Stimulated activated CD4-positive, alpha-beta T cell treated with anti-CD3 and anti-CD28 coated beads, Interleukin-4, amount 100 ng/mL, for 1 hour (primary cell): ENCODE measurements around the gene CTSO.
"Not testable (repeated sequence)": the region's sequence is repeated elsewhere in the genome, so short reads cannot be mapped to it uniquely, and the experiment has no call there.

Source experiments
- DNase-seq: peaks from one replicate; pipeline ENCODE4 v3.0.0-alpha.2; 2020

The CTSO gene

DNA sequence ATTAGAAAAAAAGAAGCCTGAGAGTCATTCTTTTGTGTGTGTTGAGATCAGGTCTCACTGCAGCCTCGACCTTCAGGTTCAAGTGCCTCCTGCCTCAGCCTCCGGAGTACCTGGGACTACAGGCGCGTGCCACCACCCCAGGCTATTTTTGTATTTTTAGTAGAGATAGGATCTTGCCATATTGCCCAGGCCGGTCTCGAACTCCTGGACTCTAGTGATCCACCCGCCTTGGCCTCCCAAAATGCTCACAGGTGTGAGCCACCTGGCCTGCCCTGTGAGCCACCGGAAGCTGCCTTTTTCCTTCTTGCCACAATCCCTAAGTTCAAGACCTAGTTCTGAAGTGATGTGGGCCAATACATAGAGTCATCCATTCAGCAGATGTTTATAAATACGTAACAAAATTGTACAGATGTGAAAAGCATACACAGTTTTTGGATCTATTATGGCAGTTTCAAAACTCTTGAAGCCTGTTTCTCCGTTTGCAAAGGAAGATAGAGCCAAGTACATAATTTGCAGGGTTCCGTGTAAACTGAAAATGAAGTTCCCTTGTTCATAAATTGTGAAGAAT is 536 bp upstream of the CTSO start:
- DNase-seq: no peak

DNA sequence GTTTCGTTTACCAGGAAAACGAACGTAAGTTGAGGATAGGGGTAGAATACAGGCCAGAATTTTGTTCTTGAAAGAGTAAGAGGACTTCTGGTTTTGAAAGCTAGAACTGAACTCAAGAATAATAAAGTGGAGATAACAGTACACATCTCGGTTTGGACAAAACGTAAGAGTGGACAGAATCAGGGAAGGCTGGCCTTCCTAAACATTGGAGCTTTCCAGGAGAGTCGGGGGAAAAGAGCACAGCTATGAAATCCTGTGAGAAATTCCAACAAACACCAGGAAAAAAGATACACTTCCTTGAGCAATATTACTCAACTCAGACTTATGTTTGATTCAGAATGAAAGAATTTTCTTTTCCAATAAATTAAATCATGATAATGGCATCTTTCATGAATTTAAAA is 1.2 kb downstream of the CTSO start:
- no peak for DNase-seq

DNA sequence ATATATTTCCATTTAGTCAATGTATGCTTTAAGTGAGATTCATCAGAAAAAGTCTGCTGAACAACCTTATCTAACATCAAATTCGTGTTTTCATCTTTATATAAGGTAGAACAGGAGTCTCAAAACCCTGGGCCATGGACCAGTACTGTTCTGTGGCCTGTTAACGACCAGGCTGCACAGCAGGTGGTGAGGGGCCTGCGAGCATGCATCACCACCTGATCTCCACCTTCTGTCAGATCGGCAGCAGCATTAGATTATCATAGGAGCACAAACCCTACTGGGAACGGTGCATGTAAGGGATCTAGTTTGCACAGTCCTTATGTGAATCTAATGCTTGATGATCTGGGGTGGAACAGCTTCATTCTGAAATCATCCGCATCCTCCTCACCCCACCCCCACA is 3.2 kb downstream of the CTSO start:
- no peak for DNase-seq

DNA sequence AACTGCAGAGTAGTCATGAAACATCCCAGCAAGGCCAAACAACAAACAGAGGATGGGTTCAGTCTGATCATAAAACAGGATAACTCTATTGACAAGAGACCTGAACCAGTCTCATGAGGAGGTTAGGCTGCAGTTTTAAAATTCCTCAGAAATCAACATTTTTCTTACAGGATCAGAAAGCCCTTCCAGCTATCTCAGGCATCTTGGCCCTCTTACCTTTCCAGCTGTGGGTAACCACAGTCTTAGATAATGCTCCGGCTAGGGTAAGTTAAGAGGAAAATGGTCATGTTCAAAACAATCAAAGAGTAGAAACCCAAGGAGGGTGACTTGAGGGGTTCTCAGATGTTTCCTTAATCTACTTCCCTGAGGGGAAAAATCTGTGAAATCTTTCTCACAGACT is 5.1 kb downstream of the CTSO start:
- no peak for DNase-seq

DNA sequence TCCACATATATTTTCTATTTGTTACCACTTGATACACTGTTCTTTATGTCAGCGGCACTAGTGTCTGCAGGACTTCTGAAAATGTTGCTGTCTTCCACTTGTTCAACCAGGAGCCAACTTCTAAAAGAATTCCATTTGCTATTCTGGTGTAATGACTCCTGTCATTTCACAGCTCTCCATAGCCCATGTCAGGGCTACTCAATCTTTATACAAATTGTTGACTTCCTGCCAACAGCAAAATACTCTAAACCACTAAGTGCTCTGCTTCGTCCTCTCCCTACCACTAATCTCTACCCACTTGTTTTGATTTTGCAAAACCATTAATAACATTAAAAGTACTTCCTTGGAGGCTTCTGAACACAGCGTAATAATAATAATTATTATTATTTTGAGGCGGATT is 7.2 kb downstream of the CTSO start:
- no peak for DNase-seq

DNA sequence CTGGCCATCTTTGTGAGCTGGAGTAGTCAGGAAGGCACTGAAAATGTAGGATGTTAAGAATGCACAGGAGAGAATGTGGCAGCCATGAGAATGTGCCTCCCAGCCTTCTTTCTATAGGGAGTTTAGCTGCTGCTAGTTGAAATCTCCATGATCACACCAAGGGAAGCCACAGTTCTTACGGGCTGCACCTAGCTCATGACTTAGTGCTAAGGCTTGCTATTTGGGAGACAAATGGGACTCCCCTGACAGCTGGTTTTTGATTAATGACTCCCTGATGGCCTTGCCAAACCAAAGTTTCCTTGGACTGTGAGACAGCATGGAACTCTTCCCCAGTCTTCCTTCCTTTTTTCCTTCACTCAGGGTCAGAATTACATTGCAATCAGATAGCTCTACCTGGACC is 9.2 kb downstream of the CTSO start:
- DNase-seq: no peak

DNA sequence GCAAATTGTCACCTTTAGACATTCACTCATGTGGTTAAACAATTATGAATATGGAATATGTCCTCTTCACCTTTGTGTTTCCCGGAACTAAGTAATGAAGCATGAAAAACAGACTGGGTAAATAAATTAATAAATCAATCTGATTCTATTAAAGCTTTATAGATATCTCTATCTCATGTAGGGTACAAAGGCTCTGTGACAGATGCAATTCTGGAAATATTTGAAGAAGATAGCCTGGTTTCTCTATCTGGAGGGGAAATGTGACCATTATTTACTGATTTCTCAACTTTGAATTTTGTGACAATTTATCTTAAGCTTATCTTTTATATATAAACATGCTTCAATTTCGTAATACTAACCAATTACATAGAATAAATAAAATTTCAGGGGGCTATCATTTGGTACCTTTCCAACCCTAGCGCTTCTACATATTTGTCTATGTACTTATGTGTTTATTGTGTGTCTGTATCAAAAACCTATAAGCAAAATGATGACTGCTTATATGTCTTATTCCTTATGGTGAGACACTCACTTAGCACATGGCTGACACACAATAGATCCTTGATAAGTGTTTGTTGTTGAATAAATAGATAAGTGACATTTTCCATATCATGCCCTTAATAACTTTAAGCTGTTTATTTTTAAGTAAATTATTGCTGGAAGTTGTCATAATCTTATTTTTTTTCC is 9.9 kb downstream of the CTSO start:
- DNase-seq: no peak

DNA sequence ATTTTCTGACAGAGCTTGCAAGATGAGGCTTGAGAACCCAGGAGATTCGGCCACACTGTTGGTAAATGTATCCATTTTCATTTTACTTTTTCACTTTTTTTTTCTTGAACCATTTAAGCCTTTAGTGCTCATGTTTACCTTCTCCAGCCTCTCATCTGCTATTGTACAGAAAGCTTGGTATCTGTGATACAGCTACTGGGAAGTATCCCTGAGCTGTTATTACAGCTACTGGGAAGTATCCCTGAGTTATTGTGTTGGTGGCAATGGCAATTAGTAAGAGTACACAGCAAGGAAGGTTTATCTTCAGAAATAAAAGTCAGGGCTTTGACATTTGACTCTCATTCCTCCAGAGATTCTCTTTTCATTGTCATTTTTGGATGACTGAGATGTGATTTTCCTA is 11.8 kb downstream of the CTSO start:
- DNase-seq: no peak

DNA sequence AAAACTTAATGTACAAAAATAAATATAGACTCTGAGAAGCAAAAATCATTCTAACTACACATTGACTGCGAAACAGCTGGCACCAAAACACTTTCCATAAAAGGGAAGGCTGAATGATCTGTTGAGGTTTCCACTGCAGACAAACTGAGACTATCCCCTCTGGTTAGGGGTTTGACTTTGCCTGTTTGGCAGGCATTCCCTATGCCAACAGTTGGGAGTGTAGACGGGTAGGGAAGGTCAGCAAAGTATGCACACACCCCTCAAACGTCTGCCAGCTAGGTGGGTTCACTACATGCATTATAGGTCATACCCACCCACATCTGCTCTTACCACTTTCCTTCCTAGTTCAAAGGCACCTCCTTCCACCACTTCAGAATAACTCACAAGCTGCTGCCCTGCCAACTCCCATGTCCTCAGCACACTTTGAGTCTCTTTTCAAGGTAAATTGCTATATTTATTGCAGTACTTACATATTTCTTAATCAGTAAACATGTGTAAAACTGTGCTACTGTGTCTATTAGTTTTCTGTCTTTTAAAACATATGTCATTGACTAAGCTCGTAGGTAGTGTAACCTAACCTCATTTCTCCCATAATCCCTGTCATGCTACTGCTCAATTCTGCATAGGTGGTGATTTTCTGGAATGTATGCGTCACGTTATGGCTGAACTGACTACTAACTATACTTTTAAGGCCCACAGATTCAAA is 12.4 kb downstream of the CTSO start:
- DNase-seq: no peak

DNA sequence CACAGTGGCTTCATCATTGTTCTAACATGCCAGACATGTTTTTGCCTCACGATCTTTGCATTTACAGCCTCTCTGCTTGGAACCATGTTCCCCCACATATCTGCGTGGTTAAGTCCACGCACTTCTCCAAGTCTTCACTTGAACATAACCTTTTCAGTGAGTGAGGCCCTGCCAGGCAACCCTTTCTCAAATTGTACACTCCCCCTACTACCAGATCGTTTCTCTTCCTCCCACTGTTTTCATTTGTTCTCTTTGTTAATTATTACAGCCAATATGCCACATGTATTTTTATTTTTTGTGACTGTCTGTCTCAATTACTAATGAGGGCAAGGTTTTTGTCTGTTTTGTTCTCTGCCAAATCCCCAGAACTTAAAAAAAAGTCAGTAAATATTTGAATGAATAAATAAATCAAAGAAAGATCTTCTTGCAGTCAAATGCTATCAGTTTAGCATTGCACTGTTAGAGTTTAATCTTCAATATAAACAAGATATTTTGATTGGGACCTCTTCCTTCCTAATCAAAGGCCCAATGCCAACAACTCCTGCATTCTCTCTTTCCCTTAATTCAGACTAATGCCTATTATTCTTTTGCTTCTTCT is 18.2 kb downstream of the CTSO start:
- DNase-seq: no peak

DNA sequence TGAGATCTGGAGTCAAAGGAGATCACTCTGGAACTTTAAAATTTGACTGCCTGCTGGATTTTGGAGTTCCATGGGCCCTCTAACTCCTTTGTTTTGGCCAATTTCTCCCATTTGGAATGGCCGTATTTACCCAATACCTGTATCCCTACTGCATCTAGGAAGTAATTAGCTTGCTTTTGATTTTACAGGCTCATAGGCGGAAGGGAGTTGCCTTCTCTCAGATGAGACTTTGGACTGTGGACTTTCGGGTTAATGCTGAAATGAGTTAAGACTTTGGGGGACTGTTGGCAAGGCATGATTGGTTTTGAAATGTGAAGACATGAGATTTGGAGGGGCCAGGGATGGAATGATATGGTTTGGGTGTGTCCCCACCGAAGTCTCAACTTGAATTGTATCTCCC is 19.0 kb downstream of the CTSO start:
- DNase-seq: not testable (repeated sequence)

DNA sequence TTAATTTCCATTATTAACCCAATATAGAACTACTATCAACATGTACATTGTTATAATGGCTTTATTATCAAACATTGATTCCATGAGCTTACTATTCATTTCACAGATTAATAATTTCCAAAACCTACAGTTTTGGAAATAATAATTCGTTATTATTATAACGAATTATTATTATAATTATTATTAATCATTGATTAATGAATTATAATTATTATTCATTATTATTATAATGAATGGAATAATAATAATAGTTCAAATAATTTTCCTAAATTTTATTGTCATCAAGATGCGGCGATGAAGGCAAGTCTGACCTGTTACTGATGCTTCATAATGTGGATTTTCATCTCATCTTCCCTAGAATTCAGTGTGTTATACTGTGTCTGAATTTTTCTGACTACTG is 22.0 kb downstream of the CTSO start:
- no peak for DNase-seq

DNA sequence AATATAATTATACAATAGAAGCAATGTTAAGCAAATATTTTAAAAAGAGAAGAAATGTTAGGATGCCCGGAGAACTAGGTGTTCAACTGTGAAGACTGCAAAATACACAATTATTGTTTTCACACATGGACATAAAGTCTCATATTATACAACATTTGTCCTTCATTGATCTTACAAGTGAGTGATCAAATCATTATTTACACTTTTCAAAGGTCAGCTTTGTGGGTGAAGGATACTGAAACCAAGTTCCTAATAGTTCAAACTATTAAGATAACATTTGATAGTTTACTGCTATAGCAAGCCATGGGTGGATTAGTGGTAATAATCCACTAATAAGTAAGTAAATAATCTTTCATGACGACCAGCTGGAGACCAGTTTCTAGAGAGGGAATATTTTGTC is 23.3 kb downstream of the CTSO start:
- DNase-seq: no peak

DNA sequence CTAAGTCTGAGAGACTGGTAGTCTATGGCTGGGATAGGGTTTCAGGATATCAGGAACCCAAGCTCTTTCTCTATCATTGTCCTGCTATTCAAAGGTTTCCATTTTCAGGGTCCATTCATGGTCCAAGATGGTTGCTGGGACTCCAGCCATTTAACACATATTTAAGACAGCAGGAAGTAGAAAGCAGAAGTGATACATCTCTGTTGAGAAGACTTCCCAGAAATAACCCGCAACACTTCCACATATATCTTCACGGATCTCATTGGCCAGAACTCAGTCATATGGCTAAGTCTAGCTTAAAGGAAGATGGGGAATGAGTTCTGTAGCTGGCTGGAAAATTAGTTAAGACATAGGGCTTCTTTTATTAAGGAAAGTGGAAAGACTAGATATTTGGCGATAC is 23.8 kb downstream of the CTSO start:
- DNase-seq: no peak

DNA sequence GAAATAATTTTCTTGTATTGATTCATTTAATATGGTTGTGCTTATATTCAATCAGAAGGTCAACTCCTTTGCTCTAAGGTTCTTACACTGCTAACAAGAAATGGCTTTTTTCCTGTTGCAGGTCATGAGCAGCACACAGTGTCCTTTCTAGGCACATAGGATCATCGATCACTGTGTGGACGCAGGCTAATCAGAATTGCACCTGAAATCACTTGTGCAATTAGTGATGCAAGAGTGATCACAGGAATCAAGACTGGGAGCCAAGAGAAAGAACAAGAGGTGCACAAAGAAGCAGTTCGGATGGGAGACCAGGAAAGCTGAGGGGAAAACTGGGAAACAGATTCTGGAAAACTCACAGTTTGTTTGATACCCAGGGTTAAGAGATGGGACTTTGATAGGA is 29.0 kb downstream of the CTSO start:
- no peak for DNase-seq

DNA sequence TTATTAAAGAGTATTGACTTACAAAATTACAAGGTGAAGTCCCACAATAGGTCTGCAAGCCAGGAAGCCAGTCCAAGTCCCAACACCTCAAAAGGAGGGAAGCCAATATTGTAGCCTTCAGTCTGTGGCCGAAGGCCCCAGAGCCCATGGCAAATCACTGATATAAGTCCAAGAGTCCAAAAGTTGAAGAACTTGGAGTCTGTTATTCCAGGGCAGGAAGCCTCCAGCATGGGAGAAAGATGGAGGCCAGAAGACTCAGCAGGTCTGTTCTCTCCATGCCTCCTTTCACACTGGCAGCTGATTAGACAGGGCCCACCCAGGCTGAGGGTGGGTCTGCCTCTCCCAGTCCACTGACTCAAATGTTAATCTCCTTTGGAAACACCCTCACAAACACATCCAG is 32.1 kb downstream of the CTSO start:
- DNase-seq: no peak

DNA sequence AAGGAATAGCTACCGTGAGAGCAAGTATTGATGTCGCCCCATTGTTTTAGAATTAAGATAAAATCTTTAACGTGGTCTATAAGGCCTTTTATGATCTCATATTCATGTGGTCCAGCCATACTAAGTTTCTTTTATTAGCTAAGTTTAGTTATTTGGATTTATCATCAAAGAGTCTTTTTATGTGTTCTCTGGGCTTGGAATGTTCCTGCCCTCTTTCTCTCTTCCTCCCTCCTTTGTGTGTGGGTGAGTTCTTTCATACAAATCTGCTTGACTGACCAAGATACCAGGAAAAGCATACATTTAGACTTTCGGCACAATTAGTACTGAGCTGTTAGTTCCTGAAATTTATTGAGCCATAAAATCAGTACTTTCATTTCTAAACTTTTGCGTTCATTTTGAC is 38.9 kb downstream of the CTSO start:
- no peak for DNase-seq

DNA sequence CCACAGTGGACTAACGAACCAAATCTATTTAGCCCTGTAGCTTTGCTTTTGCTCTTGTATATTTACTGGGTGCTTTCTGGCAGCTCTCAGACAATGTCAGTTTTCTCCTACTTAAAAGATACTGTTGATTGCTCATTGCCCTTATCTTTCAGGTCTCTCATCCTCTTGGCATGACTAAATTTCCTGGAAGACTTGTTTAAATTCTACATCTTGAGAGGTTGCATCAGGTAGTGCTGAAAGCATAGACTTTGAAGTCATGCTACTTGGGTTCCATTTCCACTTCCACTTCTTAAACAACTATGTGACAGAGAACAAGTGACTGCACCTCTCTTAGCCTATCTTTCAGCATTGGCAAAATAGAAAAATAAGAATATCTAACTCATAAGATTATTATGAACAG is 41.8 kb downstream of the CTSO start:
- DNase-seq: no peak

DNA sequence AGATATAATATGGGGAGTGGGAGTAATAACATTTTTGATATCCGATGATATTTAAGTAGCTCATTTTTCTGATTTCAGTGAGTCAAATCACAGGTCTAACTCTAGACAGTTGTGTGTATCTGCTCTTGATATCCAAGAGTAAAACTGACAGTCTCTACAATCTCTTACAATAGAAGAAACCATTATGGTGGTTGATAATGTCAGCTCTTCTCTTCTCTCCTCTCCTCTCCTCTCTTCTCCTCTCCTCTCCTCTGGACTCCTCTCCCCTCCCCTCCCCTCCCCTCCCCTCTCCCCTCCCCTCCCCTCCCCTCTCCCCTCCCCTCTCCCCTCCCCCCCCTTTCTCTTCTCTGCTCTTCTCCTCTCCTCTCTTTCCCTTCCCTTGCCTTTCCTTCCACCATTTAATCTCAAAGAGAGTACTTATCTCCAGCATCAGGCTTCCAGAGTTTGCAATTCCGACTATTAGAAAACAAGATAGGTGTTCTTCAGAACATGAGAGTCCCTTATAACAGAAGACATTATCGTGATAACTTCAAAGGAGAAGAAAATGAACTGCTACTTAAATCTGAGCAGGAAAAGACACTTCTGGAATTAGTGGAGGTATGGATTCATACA is 43.9 kb downstream of the CTSO start:
- DNase-seq: no peak

DNA sequence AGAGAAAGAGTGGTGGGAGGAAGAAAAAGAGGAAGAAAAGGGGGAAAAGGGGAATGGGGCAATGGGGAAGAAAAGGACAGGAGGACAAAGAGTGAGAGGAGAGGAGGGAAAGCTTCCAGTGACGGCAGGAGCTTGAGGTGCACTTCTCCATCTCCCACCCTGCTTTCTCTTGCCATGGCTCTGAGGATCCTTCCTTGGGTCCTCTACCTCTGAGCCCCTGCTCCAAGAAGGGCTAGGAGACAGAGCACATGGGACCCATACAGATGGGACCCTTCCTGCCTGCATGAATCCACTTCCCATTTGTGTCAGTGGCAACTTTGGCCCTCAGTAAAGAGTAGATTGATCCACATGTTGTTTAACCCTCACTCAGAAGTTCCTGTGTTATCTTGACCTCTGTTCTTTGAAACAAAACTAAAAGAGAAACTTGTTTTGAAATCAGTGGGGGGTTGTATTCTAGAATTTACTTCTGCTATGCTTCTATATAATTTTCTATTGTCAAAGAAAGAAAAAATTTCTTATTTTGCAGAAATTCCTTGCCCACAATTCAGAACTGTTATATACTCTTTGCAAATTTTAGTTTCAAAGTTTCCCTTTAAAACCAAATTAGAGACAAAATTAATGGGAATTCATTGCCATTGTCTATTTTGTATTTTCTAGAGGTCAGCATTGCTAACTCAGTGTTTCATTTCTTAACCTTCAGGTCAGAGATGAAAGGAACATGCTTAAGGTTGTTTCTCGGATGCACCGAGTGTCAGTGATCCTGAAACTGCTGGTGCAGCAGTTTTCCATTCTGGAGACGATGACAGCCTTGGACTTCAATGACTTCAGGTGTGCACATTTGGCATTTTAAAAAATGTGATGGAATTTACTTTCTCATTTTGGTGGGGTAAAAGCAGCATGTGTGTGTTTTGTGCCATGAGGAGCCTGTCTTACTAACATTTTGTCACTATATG is 45.2 kb downstream of the CTSO start:
- no peak for DNase-seq

DNA sequence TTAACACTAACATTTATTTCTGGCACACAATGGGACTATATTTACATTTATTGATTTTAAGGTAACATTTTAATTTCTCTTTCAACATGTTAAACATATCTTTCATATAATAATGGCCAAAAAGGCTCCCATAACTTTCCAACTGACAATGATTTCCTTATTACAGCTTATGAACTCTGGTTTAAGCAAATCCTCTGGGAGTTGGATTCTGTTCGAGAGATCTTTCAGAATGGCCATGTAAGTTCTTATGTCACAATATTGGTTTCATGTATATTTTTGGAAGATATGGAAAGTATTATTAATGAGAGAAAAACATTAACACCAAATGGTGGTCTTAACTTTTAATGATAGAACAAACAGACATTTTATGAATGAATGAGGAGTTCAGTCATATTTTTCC is 46.1 kb downstream of the CTSO start:
- no peak for DNase-seq

DNA sequence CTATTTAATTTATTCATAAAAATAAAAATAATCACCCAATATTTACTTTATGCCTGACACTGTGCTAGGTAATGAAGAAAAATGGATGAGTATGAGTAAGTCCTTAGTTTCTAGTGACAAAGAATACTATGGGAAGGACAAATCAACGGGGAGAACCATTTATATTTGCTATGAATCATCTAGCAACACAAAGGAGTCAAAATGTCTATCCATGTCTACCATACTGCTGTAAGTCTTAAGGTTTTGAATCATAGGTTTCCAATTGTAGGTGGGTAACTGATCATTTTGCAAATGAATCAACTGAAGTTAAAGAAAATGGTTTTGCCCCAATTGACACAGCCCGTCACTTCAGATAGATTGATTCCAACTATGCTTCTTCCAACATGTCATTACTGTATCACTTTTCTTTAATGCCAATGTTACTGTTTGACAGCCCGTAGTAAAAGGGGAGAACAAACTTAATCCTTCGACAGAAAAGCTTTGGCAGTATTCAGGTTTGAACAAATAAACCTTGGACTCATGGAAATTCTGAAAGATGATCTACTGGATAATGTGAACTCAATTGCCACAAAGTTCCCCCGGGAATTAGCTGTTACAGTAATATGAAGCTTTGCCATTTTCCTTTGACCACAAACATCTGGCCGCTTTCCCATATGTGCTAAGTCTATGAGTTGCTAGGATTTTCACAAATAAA is 47.0 kb downstream of the CTSO start:
- no peak for DNase-seq
